Kidney (tissue), 14 donors: ENCODE data around the gene ALDH6A1. TPM values are rescaled to one million over a fixed set of nuclear protein-coding genes. Genes with fewer than 3 reads are reported as not detected.
A peak's percentile ranks its signal among the peaks of the same experiment; 100 is the strongest.

Experiments used
- DNase-seq, 5 donors: peaks; one replicate each; pipeline ENCODE4 v3.0.0-alpha.2; 2013 to 2020
- FAIRE-seq: peaks from 2 replicates; lab custom pipeline; 2012; peaks lifted over from hg19 to GRCh38; lab: Jason Lieb, UNC
- H3K27ac ChIP-seq, 2 donors: one replicate each; pipeline ENCODE4 v1.7.0; 2013; ENCODE audit warnings: low read depth in 2 of 2, low read length in 2 of 2, inconsistent platforms in 1 of 2
- H3K27me3 ChIP-seq: one replicate; pipeline ENCODE4 v1.7.1; 2013; ENCODE audit warnings: low read length, inconsistent platforms; ENCODE audit not compliant: control insufficient read depth, insufficient read depth
- H3K36me3 ChIP-seq, 3 donors: one replicate each; pipeline versions ENCODE4 v1.7.0 to v1.7.1; 2013; ENCODE audit warnings: low read length in 3 of 3, control low read depth in 1 of 3, inconsistent platforms in 1 of 3; ENCODE audit not compliant: insufficient read depth in 3 of 3, control insufficient read depth in 2 of 3
- H3K4me1 ChIP-seq, 3 donors: one replicate each; pipeline versions ENCODE4 v1.7.0 to v1.7.1; 2013; ENCODE audit warnings: low read length in 3 of 3, inconsistent platforms in 1 of 3, low read depth in 1 of 3; ENCODE audit not compliant: control insufficient read depth in 2 of 3, insufficient read depth in 2 of 3
- H3K4me3 ChIP-seq, 3 donors: one replicate each; pipeline versions ENCODE4 v1.7.0 to v1.8.1; 2013; ENCODE audit warnings: low read length in 3 of 3, control low read depth in 1 of 3, inconsistent platforms in 1 of 3
- H3K9ac ChIP-seq, 3 donors: one replicate each; pipeline versions ENCODE4 v1.7.0 to v1.7.1; 2013; ENCODE audit warnings: low read length in 3 of 3, control low read depth in 1 of 3, inconsistent platforms in 1 of 3
- H3K9me3 ChIP-seq, 3 donors: one replicate each; pipeline versions ENCODE4 v1.7.0 to v1.7.1; 2013; ENCODE audit warnings: low read length in 3 of 3, control low read depth in 1 of 3, inconsistent platforms in 1 of 3; ENCODE audit not compliant: control insufficient read depth in 2 of 3, insufficient read depth in 1 of 3
- intact Hi-C: fragments of 100-400 bp; cut with DNase I; formaldehyde crosslinking; loops from one replicate; pipeline ENCODE4 v1.11.1; 2022
- polyA plus RNA-seq: library from polyadenylated mRNA; stranded (reverse); fragments of 350-450 nt; fragmentation: Illumina TruSeq; extraction: RNeasy Lipid Tissue Mini Kit (QIAGEN cat#74804); gene quantifications from one replicate; pipeline ENCODE4 v1.2.3, GENCODE V29; 2014; ENCODE audit warnings: low read depth, low replicate concordance; ENCODE audit not compliant: insufficient read depth
- total RNA-seq: library from RNA; stranded (reverse); fragmentation: NEBNext Ultra II Directional; extraction: Animal tissue kit (Norgen Biotek cat#: 25700); gene quantifications from one replicate; pipeline ENCODE4 v1.2.1, GENCODE V29; 2021
- TF ChIP-seq, protein P1 (sequence below): IDR thresholded peaks from 3 replicates; pipeline ENCODE4 v1.5.1; 2012; ENCODE audit warnings: mild to moderate bottlenecking, moderate library complexity, borderline replicate concordance; ENCODE audit not compliant: insufficient read depth; ENCODE audit errors: extremely low read depth
- donor health status: control.
- donor health status: control.
- donor health status: control.
- donor health status: control.
- donor health status: control.
- donor health status: DM: yes; HTN: yes; CAD: no.
- donor health status: Normal renal cell carcinoma (clear cell type).

ALDH6A1 gene
- total and polyA plus RNA-seq, 2 donors from 2014 or later, result 34.1 to 102 TPM

DNA sequence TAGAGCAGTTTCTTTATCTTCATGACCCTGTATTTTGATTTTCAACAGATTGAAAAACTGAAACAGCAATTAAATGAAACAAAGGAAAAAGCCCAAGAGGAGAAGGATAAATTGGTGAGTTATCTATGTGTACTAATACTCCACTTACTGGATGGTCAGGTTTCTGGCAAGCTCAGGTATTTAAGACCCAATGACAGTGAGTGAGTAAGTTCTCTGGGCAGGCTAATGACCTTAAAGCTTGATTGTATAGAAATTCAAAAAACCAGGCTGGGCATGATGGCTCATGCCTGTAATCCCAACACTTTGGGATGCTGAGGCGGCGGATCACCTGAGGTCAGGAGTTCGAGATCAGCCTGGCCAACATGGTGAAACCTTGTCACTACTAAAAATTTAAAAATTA, 55.1 kb downstream of the ALDH6A1 start:
- DNase-seq, result no peak
- H3K36me3 ChIP-seq, result no peaks in the 10 kb centered on the region
- no peak for FAIRE-seq
- TF ChIP-seq, protein P1, sequence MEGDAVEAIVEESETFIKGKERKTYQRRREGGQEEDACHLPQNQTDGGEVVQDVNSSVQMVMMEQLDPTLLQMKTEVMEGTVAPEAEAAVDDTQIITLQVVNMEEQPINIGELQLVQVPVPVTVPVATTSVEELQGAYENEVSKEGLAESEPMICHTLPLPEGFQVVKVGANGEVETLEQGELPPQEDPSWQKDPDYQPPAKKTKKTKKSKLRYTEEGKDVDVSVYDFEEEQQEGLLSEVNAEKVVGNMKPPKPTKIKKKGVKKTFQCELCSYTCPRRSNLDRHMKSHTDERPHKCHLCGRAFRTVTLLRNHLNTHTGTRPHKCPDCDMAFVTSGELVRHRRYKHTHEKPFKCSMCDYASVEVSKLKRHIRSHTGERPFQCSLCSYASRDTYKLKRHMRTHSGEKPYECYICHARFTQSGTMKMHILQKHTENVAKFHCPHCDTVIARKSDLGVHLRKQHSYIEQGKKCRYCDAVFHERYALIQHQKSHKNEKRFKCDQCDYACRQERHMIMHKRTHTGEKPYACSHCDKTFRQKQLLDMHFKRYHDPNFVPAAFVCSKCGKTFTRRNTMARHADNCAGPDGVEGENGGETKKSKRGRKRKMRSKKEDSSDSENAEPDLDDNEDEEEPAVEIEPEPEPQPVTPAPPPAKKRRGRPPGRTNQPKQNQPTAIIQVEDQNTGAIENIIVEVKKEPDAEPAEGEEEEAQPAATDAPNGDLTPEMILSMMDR, result no peak
- no peak overlapping the region for H3K27ac ChIP-seq
- no peaks in the 10 kb centered on the region for H3K27me3 ChIP-seq
- H3K9me3 ChIP-seq, result no peaks in the 10 kb centered on the region
- intact Hi-C loops, result no loop called here
- no peak overlapping the region for H3K9ac ChIP-seq
- no peaks in the 10 kb centered on the region for H3K4me1 ChIP-seq
- H3K4me3 ChIP-seq, result no peak overlapping the region

DNA sequence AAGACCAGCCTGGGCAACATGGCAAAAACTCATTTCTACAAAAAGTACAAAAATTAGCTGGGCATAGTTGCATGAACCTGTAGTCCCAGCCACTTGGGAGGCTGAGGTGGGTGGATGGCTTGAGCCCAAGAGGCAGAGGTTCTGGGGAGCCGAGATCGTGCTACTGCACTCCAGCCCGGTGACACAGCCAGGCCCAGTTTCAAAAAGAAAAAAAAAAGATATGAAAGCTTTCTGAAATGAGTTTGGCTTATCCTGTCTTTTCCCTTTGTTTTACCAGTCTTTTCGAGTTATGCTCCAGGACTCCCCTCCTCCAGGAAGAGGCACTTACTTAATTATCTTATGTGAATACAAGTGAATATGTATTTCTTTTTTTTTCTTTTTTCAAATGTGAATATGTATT, 61.9 kb downstream of the ALDH6A1 start:
- TF ChIP-seq, protein P1, result no peak

DNA sequence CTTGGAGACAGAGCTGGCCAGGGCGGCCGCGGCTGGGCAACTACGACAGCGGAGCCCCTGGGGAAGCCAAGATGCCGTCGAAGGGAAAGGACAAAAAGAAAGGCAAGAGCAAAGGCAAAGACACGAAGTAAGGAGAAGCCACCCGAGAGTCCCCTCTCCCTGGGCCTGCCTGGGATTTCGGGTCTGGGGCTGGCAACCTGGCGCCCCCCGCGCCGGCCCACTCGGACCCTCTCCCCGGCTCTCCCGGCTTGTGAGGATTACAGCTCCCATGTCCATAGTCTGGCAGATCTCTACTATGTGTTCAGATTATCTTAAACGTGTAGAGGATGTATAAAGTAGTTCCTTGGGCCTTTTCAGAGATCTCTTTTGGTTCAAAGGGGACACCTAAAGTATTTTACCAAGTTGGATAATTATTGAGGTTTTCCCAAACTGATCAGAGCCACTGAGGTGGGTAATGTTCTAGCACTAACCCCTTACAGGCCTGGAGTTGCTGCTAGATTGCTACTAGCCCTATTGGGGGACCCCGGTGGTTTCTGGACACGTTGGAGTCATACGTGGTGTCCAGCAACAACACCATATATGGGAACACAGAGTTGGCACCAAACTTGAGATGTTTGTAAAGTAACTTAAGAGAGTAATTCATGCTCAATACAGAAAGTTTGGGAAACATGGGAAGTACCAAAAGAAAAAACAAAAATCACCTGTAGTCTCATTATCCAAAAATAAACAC, 64.7 kb downstream of the ALDH6A1 start:
- Histone ChIP-seq H3K4me3 (peak overlapping the region; percentile 72 to 87 (median 81)), H3K27me3 (no peaks in the 10 kb centered on the region), H3K9me3 (no peaks in the 10 kb centered on the region), H3K4me1 (peaks cover 0 to 3% (median 0%) of the 10 kb centered on the region in 3 donors), H3K27ac (peak overlapping the region; percentile 43 to 57), H3K36me3 (no peaks in the 10 kb centered on the region), H3K9ac (peak overlapping the region; percentile 52 to 77 (median 77))
- TF ChIP-seq, protein P1, result no peak
- intact Hi-C loops, result no loop called here
- FAIRE-seq, result no peak
- DNase-seq, result peak in 2 of 5 donors; percentile 47 to 68

More for the DNA sequence above, 61.9 kb downstream of the ALDH6A1 start:
- Histone ChIP-seq H3K4me3 (no peak overlapping the region), H3K9me3 (no peaks in the 10 kb centered on the region), H3K4me1 (peaks cover 0 to 3% (median 0%) of the 10 kb centered on the region in 3 donors), H3K36me3 (no peaks in the 10 kb centered on the region), H3K9ac (no peak overlapping the region), H3K27ac (no peak overlapping the region), H3K27me3 (no peaks in the 10 kb centered on the region)
- no peak for DNase-seq
- no peak for FAIRE-seq
- intact Hi-C loops, result no loop called here
